Astrocyte (in vitro differentiated cells and primary cell): ENCODE data around the gene FAM174B. TPM values are rescaled to one million over a fixed set of nuclear protein-coding genes. Genes with fewer than 3 reads are reported as not detected.
A peak's percentile ranks its signal among the peaks of the same experiment; 100 is the strongest.

ENCODE experiments used
- DNase-seq: peaks from one replicate; pipeline ENCODE4 v3.0.0-alpha.2; 2010; ENCODE audit warnings: low read depth
- FAIRE-seq: peaks from 2 replicates; lab custom pipeline; 2011; peaks lifted over from hg19 to GRCh38; lab: Jason Lieb, UNC
- H2AFZ ChIP-seq: 2 replicates; pipeline ENCODE4 v1.6.0; 2012; ENCODE audit warnings: low read depth, low read length, inconsistent platforms
- H3K27ac ChIP-seq: 2 replicates; pipeline ENCODE4 v1.5.1; 2011; ENCODE audit warnings: low read depth, low read length, inconsistent platforms
- H3K27me3 ChIP-seq: 2 replicates; pipeline ENCODE4 v1.6.0; 2011; ENCODE audit warnings: low read length, inconsistent platforms; ENCODE audit not compliant: insufficient read depth
- H3K36me3 ChIP-seq: 2 replicates; pipeline ENCODE4 v1.5.1; 2011; ENCODE audit warnings: low read length, inconsistent platforms; ENCODE audit not compliant: insufficient read depth
- H3K4me1 ChIP-seq: 2 replicates; pipeline ENCODE4 v1.5.1; 2011; ENCODE audit warnings: low read length, inconsistent platforms; ENCODE audit not compliant: insufficient read depth
- H3K4me2 ChIP-seq: 2 replicates; pipeline ENCODE4 v1.6.0; 2012; ENCODE audit warnings: low read length, inconsistent platforms
- H3K4me3 ChIP-seq: 2 replicates; pipeline ENCODE4 v1.5.1; 2011; ENCODE audit warnings: low read depth, mild to moderate bottlenecking, low read length, inconsistent platforms; ENCODE audit not compliant: insufficient read depth
- H3K79me2 ChIP-seq: 2 replicates; pipeline ENCODE4 v1.6.0; 2012; ENCODE audit warnings: mild to moderate bottlenecking, low read length, inconsistent platforms; ENCODE audit not compliant: insufficient read depth
- H3K9ac ChIP-seq: 2 replicates; pipeline ENCODE4 v1.6.0; 2012; ENCODE audit warnings: mild to moderate bottlenecking, low read length, inconsistent platforms
- H3K9me3 ChIP-seq: 2 replicates; pipeline ENCODE4 v1.5.1; 2012; ENCODE audit warnings: low read depth, mild to moderate bottlenecking, low read length, inconsistent platforms; ENCODE audit not compliant: insufficient read depth
- H4K20me1 ChIP-seq: 2 replicates; pipeline ENCODE4 v1.6.0; 2012; ENCODE audit warnings: low read length, inconsistent platforms; ENCODE audit not compliant: insufficient read depth
- H3K27ac Mint-ChIP-seq: one replicate; pipeline ENCODE4 v1.8.0; 2021; ENCODE audit warnings: mild to moderate bottlenecking, mixed read lengths; ENCODE audit not compliant: unreplicated experiment
- H3K27me3 Mint-ChIP-seq: one replicate; pipeline ENCODE4 v1.8.0; 2021; ENCODE audit warnings: low read depth, mixed read lengths; ENCODE audit not compliant: unreplicated experiment
- H3K36me3 Mint-ChIP-seq: one replicate; pipeline ENCODE4 v1.8.0; 2021; ENCODE audit warnings: low read depth, mixed read lengths; ENCODE audit not compliant: unreplicated experiment
- H3K4me1 Mint-ChIP-seq: one replicate; pipeline ENCODE4 v1.8.0; 2021; ENCODE audit warnings: low read depth, mixed read lengths; ENCODE audit not compliant: unreplicated experiment
- H3K4me3 Mint-ChIP-seq: one replicate; pipeline ENCODE4 v1.8.0; 2021; ENCODE audit warnings: mild to moderate bottlenecking, moderate library complexity, mixed read lengths; ENCODE audit not compliant: unreplicated experiment
- H3K9me3 Mint-ChIP-seq: one replicate; pipeline ENCODE4 v1.8.0; 2021; ENCODE audit warnings: mild to moderate bottlenecking, mixed read lengths; ENCODE audit not compliant: unreplicated experiment
- CTCF ChIP-seq: IDR thresholded peaks from 2 replicates; pipeline ENCODE4 v1.5.1; 2011; ENCODE audit warnings: low read depth, mild to moderate bottlenecking, inconsistent platforms, low read length, moderate library complexity; ENCODE audit not compliant: insufficient read depth
- EZH2 ChIP-seq: IDR thresholded peaks from 2 replicates; pipeline ENCODE4 v1.6.1; 2012; ENCODE audit warnings: mild to moderate bottlenecking, low read length, inconsistent platforms; ENCODE audit not compliant: insufficient read depth
- total RNA-seq: library from RNA; stranded (reverse); gene quantifications from 2 replicates; pipeline ENCODE4 v1.2.1, GENCODE V29; 2021

FAM174B gene
- total RNA-seq, 1 donor from 2014 or later = 11.2 TPM

DNA sequence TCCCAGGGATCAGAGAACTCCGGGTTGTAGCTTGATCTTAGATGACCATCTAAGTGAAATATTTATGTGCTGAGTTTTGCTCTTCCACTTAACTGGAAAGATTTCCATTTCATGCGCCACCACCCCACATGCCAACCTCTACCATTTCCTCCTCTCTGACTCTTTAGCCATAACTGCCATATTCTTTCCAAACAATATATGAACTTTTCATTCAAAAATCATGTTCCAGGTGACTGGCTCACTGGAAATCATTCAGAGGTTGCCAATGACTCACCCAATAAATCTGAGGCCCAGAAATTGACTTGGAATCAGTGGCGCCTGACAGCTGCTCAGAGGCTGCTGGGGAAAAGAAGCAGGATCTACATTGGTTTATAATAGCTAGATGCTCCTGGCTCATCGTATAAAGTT lies 31.6 kb upstream of the FAM174B start:
- Mint-ChIP-seq H3K4me1 (peaks cover 2% of the 10 kb centered on the region), H3K9me3 (peaks cover 9% of the 10 kb centered on the region), H3K27me3 (peaks cover 9% of the 10 kb centered on the region), H3K36me3 (no peaks in the 10 kb centered on the region), H3K27ac (no peak overlapping the region), H3K4me3 (no peak overlapping the region)
- Histone ChIP-seq H3K9ac (no peak overlapping the region), H3K9me3 (no peaks in the 10 kb centered on the region), H2AFZ (no peak overlapping the region), H3K27me3 (no peaks in the 10 kb centered on the region), H4K20me1 (no peaks in the 10 kb centered on the region), H3K27ac (no peak overlapping the region), H3K79me2 (no peaks in the 10 kb centered on the region), H3K4me1 (no peaks in the 10 kb centered on the region), H3K4me2 (no peak overlapping the region), H3K4me3 (no peak overlapping the region), H3K36me3 (no peaks in the 10 kb centered on the region)
- DNase-seq (no peak), FAIRE-seq (no peak)
- TF ChIP-seq EZH2 (no peak), CTCF (no peak)

GRCh38 chr15:92683511-92683834 lies 27.9 kb upstream of the FAM174B start:
- Mint-ChIP-seq H3K4me1 (peaks cover 7% of the 10 kb centered on the region), H3K9me3 (peaks cover 6% of the 10 kb centered on the region), H3K4me3 (no peak overlapping the region), H3K36me3 (no peaks in the 10 kb centered on the region), H3K27me3 (peaks cover 9% of the 10 kb centered on the region), H3K27ac (no peak overlapping the region)
- FAIRE-seq (no peak), DNase-seq (no peak)
- peak; percentile 17 for TF ChIP-seq CTCF
- no peak for TF ChIP-seq EZH2
- Histone ChIP-seq H3K4me3 (no peak overlapping the region), H3K4me1 (no peaks in the 10 kb centered on the region), H3K9me3 (no peaks in the 10 kb centered on the region), H3K36me3 (no peaks in the 10 kb centered on the region), H3K27ac (no peak overlapping the region), H2AFZ (no peak overlapping the region), H3K4me2 (no peak overlapping the region), H3K9ac (no peak overlapping the region), H3K79me2 (no peaks in the 10 kb centered on the region), H3K27me3 (no peaks in the 10 kb centered on the region), H4K20me1 (no peaks in the 10 kb centered on the region)

DNA sequence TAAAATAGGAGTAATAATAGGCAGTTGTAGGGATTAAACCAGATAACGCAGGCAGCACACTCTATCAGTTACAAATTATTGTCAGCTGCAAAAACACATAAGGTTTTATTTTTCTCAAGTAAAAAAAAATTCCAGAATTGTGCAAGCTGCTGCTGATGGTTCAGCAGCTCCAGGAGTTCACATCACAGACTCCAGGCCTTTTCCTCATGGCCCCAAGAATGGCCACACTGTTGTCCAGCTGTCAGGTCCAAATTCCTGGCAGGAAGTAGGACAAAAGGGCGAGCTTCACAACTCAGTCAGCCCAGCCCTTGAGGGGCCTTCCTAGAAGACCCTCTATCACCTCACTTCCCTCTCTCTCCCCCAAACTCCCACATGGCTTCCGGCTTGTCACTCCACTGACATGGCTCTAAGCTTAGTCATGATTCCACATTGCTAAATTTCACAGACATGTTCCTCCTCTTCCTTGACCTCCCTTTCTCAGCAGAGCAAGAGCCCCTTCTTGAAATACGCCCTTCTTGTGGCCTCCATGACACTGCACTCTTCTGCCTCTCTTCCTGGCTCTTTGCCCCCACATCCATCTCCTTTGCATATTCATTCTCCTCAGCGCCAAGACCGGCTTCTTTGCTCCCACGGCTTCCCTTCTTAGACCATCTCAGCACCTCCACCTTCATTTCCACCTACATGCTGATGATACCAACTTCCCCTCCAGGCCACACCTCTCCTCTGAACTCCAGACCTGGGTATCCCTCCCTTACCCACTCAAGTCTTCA lies 27.4 kb upstream of the FAM174B start:
- Mint-ChIP-seq H3K27ac (peak overlapping the region; percentile 23), H3K9me3 (peaks cover 1% of the 10 kb centered on the region), H3K4me1 (peaks cover 7% of the 10 kb centered on the region), H3K4me3 (no peak overlapping the region), H3K36me3 (no peaks in the 10 kb centered on the region), H3K27me3 (peaks cover 9% of the 10 kb centered on the region)
- Histone ChIP-seq H3K27me3 (no peaks in the 10 kb centered on the region), H3K4me2 (no peak overlapping the region), H4K20me1 (no peaks in the 10 kb centered on the region), H3K27ac (no peak overlapping the region), H3K9me3 (no peaks in the 10 kb centered on the region), H3K79me2 (no peaks in the 10 kb centered on the region), H3K4me1 (no peaks in the 10 kb centered on the region), H2AFZ (no peak overlapping the region), H3K9ac (no peak overlapping the region), H3K4me3 (no peak overlapping the region), H3K36me3 (no peaks in the 10 kb centered on the region)
- FAIRE-seq (no peak), DNase-seq (no peak)
- TF ChIP-seq CTCF (no peak), EZH2 (no peak)
